HepG2 (cell line): Measurements from ENCODE around the gene PTPRM. TPM values are rescaled to one million over a fixed set of nuclear protein-coding genes. Genes with fewer than 3 reads are reported as not detected.

ENCODE experiments used
- AGO1 ChIP-seq: fragments of 200-400 bp; formaldehyde crosslinking; IDR thresholded peaks from 2 replicates; pipeline ENCODE4 v1.6.1; 2017; ENCODE audit warnings: mild to moderate bottlenecking, low read depth, low read length, moderate library complexity; ENCODE audit not compliant: poor library complexity, severe bottlenecking
- HOXA3 ChIP-seq: sonication (generic); formaldehyde crosslinking; IDR thresholded peaks from 2 replicates; pipeline ENCODE4 v1.5.0; 2020; ENCODE audit warnings: missing genetic modification reagents
- HOXD1 ChIP-seq: sonication (generic); formaldehyde crosslinking; IDR thresholded peaks from 2 replicates; pipeline ENCODE4 v1.5.0; 2020; ENCODE audit warnings: missing genetic modification reagents
- MAZ ChIP-seq, 2 experiments: sonication (generic) in 1 of 2; formaldehyde crosslinking in 1 of 2; IDR thresholded peaks; 2 replicates each; pipeline versions ENCODE4 v1.5.0 to v1.6.1; 2012 to 2020; ENCODE audit warnings: low read depth in 2 of 2, mild to moderate bottlenecking in 2 of 2, borderline replicate concordance in 1 of 2, improper control_type of control experiment in 1 of 2, low read length in 1 of 2, missing genetic modification reagents in 1 of 2, moderate library complexity in 1 of 2
- MED13 ChIP-seq: sonication (generic); formaldehyde crosslinking; IDR thresholded peaks from 2 replicates; pipeline ENCODE4 v1.5.0; 2020; ENCODE audit warnings: missing genetic modification reagents
- MEIS1 ChIP-seq: sonication (generic); formaldehyde crosslinking; IDR thresholded peaks from 2 replicates; pipeline ENCODE4 v1.9.0; 2021; ENCODE audit warnings: mild to moderate bottlenecking, missing genetic modification reagents, moderate library complexity, borderline replicate concordance
- NBN ChIP-seq: fragments of 450-650 bp; conservative IDR thresholded peaks from 2 replicates; pipeline ENCODE4 v1.6.1; 2017
- PCBP1 ChIP-seq: fragments of 200-400 bp; formaldehyde crosslinking; IDR thresholded peaks from 2 replicates; pipeline ENCODE4 v1.6.1; 2017; ENCODE audit warnings: mild to moderate bottlenecking, low read depth, low read length, borderline replicate concordance
- RCOR2 ChIP-seq: IDR thresholded peaks from 2 replicates; pipeline ENCODE4 v1.6.1; 2016; ENCODE audit warnings: missing biosample characterization, missing genetic modification reagents
- SIX1 ChIP-seq: sonication (generic); formaldehyde crosslinking; IDR thresholded peaks from 2 replicates; pipeline ENCODE4 v1.4.0; 2020; ENCODE audit warnings: missing genetic modification reagents, borderline replicate concordance
- SMAD1 ChIP-seq: sonication (generic); formaldehyde crosslinking; IDR thresholded peaks from 2 replicates; pipeline ENCODE4 v1.4.0; 2020; ENCODE audit warnings: missing genetic modification reagents, low read depth, mild to moderate bottlenecking, borderline replicate concordance
- SMARCC2 ChIP-seq: fragments of 450-650 bp; IDR thresholded peaks from 2 replicates; pipeline ENCODE4 v1.6.1; 2017; ENCODE audit warnings: antibody characterized with exemption, mild to moderate bottlenecking
- SP1 ChIP-seq, 2 experiments: fragments of 450-650 bp in 1 of 2; sonication (generic) in 1 of 2; formaldehyde crosslinking in 1 of 2; IDR thresholded peaks; 2 replicates each; pipeline versions ENCODE4 v1.4.0 to v1.6.1; 2016 to 2020; ENCODE audit warnings: missing genetic modification reagents in 1 of 2
- SRSF9 ChIP-seq: fragments of 200-400 bp; formaldehyde crosslinking; IDR thresholded peaks from 2 replicates; pipeline ENCODE4 v1.6.1; 2018; ENCODE audit warnings: borderline replicate concordance, mild to moderate bottlenecking, low read depth, low read length; ENCODE audit not compliant: insufficient read depth, poor library complexity, severe bottlenecking
- TARDBP ChIP-seq: sonication (generic); formaldehyde crosslinking; IDR thresholded peaks from 2 replicates; pipeline ENCODE4 v1.8.0; 2022; ENCODE audit warnings: mild to moderate bottlenecking, missing genetic modification reagents
- TCF12 ChIP-seq, 2 experiments: fragments of 450-650 bp in 1 of 2; sonication (generic) in 1 of 2; formaldehyde crosslinking in 1 of 2; IDR thresholded peaks; 2 replicates each; pipeline versions ENCODE4 v1.6.1 to v1.8.0; 2017 to 2022; ENCODE audit warnings: antibody characterized with exemption in 1 of 2, mild to moderate bottlenecking in 1 of 2, missing genetic modification reagents in 1 of 2, moderate library complexity in 1 of 2
- TCF7L2 ChIP-seq: IDR thresholded peaks from 2 replicates; pipeline ENCODE4 v1.6.1; 2011; ENCODE audit warnings: mild to moderate bottlenecking, low read depth, low read length, moderate library complexity
- TEAD3 ChIP-seq: optimal IDR thresholded peaks from 2 replicates; pipeline ENCODE3; 2016; ENCODE audit warnings: borderline replicate concordance
- ZKSCAN5 ChIP-seq: sonication (generic); formaldehyde crosslinking; IDR thresholded peaks from 2 replicates; pipeline ENCODE4 v1.5.1; 2020; ENCODE audit warnings: mild to moderate bottlenecking, missing genetic modification reagents
- ZNF121 ChIP-seq: sonication (generic); formaldehyde crosslinking; IDR thresholded peaks from 2 replicates; pipeline ENCODE4 v1.5.0; 2020; ENCODE audit warnings: mild to moderate bottlenecking, missing genetic modification reagents
- ZNF17 ChIP-seq: sonication (generic); formaldehyde crosslinking; IDR thresholded peaks from 2 replicates; pipeline ENCODE4 v1.5.0; 2020; ENCODE audit warnings: mild to moderate bottlenecking, missing genetic modification reagents
- ZNF569 ChIP-seq: sonication (generic); formaldehyde crosslinking; IDR thresholded peaks from 2 replicates; pipeline ENCODE4 v1.5.0; 2020; ENCODE audit warnings: mild to moderate bottlenecking, missing genetic modification reagents, moderate library complexity, borderline replicate concordance
- ZNF572 ChIP-seq: sonication (generic); formaldehyde crosslinking; IDR thresholded peaks from 2 replicates; pipeline ENCODE4 v1.5.1; 2020; ENCODE audit warnings: mild to moderate bottlenecking, missing genetic modification reagents
- ZNF607 ChIP-seq: sonication (generic); formaldehyde crosslinking; IDR thresholded peaks from 2 replicates; pipeline ENCODE4 v1.5.1; 2020; ENCODE audit warnings: missing genetic modification reagents, mild to moderate bottlenecking, borderline replicate concordance
- ZNF615 ChIP-seq: sonication (generic); formaldehyde crosslinking; IDR thresholded peaks from 2 replicates; pipeline ENCODE4 v1.5.0; 2020; ENCODE audit warnings: mild to moderate bottlenecking, missing genetic modification reagents, borderline replicate concordance
- ZNF616 ChIP-seq: sonication (generic); formaldehyde crosslinking; IDR thresholded peaks from 2 replicates; pipeline ENCODE4 v1.5.0; 2020; ENCODE audit warnings: low read depth, mild to moderate bottlenecking, missing genetic modification reagents
- ZNF709 ChIP-seq: sonication (generic); formaldehyde crosslinking; IDR thresholded peaks from 2 replicates; pipeline ENCODE4 v1.5.0; 2020; ENCODE audit warnings: mild to moderate bottlenecking, missing genetic modification reagents
- ZNF790 ChIP-seq: sonication (generic); formaldehyde crosslinking; IDR thresholded peaks from 2 replicates; pipeline ENCODE4 v1.8.0; 2022; ENCODE audit warnings: missing genetic modification reagents, mild to moderate bottlenecking, borderline replicate concordance
- ZNF816 ChIP-seq: sonication (generic); formaldehyde crosslinking; IDR thresholded peaks from 2 replicates; pipeline ENCODE4 v1.8.0; 2022; ENCODE audit warnings: missing genetic modification reagents, mild to moderate bottlenecking, borderline replicate concordance
- polyA plus RNA-seq, 8 experiments: library from polyadenylated mRNA; depleted of rRNA in 3 of 8; stranded (reverse) in 7 of 8; unstranded in 1 of 8; fragments of >200 nt; fragmentation: Illumina TruSeq in 4 of 8; extraction: Trizol in 4 of 8; gene quantifications; 2 replicates each; pipeline versions ENCODE4 v1.2.1 to v1.2.3, GENCODE V29; 2011 to 2016; ENCODE audit warnings: low read depth in 4 of 8, missing spikeins in 1 of 8, mixed read lengths in 1 of 8; ENCODE audit not compliant: insufficient read depth in 1 of 8
- total RNA-seq, 5 experiments: library from RNA; depleted of rRNA; stranded (reverse); fragments of >200 nt; fragmentation: Illumina TruSeq; extraction: Trizol; gene quantifications; 2 replicates each; pipeline ENCODE4 v1.2.3, GENCODE V29; 2016; ENCODE audit warnings: low read depth in 1 of 5
- TF ChIP-seq, protein P1 (sequence below): IDR thresholded peaks from 2 replicates; pipeline ENCODE4 v1.6.1; 2016; ENCODE audit warnings: missing compliant biosample characterization, missing genetic modification reagents, borderline replicate concordance

PTPRM gene
- total and polyA plus RNA-seq, 2 of the 13 experiments (the other 11 are each of a cell fraction or from before 2014, with no cell fraction given) = 12.6 to 108 TPM

DNA sequence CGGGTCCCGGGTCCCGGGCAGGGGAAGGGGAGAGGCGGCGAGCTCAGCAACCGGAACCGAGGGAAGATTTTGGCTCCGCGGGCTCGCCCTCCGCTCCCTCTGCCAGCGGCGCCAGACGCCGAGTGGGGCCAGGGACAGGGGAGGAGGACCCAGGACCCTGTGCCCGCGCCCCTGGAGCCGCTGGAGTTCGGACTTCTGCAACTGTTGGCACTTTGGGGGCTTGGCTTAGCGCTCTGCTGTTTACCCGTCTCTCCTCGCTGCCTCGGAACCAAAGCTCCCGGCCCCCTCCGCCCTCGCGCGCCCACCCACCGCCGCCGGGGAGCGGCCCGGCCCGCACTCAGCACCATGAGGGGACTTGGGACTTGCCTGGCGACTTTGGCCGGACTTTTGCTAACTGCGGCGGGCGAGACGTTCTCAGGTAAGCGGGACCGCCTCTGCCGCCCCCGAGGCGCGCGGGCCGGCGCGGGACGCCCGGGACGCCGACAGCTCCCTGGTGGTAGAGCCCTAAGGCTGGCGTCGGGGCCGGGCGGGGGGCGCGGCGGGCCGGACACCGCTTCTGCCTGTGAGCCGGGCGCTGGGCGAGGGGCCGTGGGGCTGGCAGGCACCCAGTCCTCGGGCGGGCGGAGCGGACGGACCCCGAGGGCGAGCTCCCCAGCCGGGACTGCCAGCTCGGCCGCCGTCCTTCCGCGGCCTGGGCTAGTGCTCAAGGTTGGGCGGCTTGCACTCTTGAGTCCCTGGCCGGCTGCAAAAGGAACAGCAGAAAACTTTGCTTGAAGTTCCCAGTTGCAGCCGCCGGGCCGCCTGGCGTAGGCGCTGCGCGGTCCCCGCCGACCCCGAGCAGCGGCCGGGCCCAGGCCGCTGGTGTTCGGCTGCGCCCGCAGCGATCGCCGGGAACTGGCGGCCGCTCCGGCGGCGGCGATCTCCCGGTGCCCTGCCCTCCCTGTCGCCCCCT, 634 bp downstream of the PTPRM start (continued):
- TF ChIP-seq ZNF616 (CRISPR knock-in tag) (no peak), RCOR2 (CRISPR knock-in tag) (no peak), TCF12 (IDR thresholded peaks at IDR 0.05) (no peak), TCF12 (CRISPR knock-in tag; IDR thresholded peaks at IDR 0.05) (no peak), TEAD3 (CRISPR knock-in tag) (no peak), ZNF569 (CRISPR knock-in tag) (no peak), SIX1 (CRISPR knock-in tag) (no peak), PCBP1 (no peak), MEIS1 (CRISPR knock-in tag) (no peak), ZNF572 (no peak), ZNF17 (CRISPR knock-in tag) (no peak), SMAD1 (CRISPR knock-in tag) (no peak), ZNF121 (CRISPR knock-in tag) (no peak), HOXA3 (CRISPR knock-in tag) (no peak), ZNF790 (CRISPR knock-in tag) (0 out of 2 replicates have a peak, but pooled peaks have one; percentile 12), TARDBP (CRISPR knock-in tag) (no peak), MED13 (no peak), HOXD1 (CRISPR knock-in tag) (no peak), ZNF709 (CRISPR knock-in tag) (no peak), ZNF607 (CRISPR knock-in tag) (no peak), MAZ (IDR thresholded peaks at IDR 0.05; ENCODE audit: borderline replicate concordance, low read depth, low read length) (no peak), MAZ (CRISPR knock-in tag; IDR thresholded peaks at IDR 0.05; ENCODE audit: low read depth) (no peak), ZKSCAN5 (CRISPR knock-in tag) (no peak), TCF7L2 (no peak), SP1 (IDR thresholded peaks at IDR 0.05) (no peak), SP1 (CRISPR knock-in tag; IDR thresholded peaks at IDR 0.05) (no peak), NBN (no peak), ZNF816 (0 out of 2 replicates have a peak, but pooled peaks have one; percentile 28), SRSF9 (no peak), SMARCC2 (no peak), ZNF615 (no peak), AGO1 (no peak)
- TF ChIP-seq, protein P1, sequence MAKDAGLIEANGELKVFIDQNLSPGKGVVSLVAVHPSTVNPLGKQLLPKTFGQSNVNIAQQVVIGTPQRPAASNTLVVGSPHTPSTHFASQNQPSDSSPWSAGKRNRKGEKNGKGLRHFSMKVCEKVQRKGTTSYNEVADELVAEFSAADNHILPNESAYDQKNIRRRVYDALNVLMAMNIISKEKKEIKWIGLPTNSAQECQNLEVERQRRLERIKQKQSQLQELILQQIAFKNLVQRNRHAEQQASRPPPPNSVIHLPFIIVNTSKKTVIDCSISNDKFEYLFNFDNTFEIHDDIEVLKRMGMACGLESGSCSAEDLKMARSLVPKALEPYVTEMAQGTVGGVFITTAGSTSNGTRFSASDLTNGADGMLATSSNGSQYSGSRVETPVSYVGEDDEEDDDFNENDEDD (CRISPR knock-in tag) = no peak
